ENCODE data around the gene ZNF563. TPM values are rescaled to one million over a fixed set of nuclear protein-coding genes. Genes with fewer than 3 reads are reported as not detected.
A peak's percentile ranks its signal among the peaks of the same experiment; 100 is the strongest.

Gene ZNF563
- total and polyA plus RNA-seq, 10 of the 15 experiments (the other 5 are each of a cell fraction or from before 2014, with no cell fraction given) = 1.7 to 6.4 (median 2.8) TPM

- TF ChIP-seq RAD21 (IDR thresholded peaks at IDR 0.05; ENCODE audit: insufficient read depth, low read depth, low read length) (no peak), SREBF1 (IDR thresholded peaks at IDR 0.05; ENCODE audit: low read length) (no peak), STAT3 (IDR thresholded peaks at IDR 0.05; ENCODE audit: low read depth, low read length) (no peak), RFX5 (IDR thresholded peaks at IDR 0.05; ENCODE audit: low read depth, low read length) (no peak), MAX (IDR thresholded peaks at IDR 0.05; ENCODE audit: low read depth, low read length) (no peak), PKNOX1 (IDR thresholded peaks at IDR 0.05) (no peak), TCF7 (IDR thresholded peaks at IDR 0.05; ENCODE audit: borderline replicate concordance) (no peak), USF2 (IDR thresholded peaks at IDR 0.05; ENCODE audit: borderline replicate concordance, low read depth, low read length) (no peak), RUNX3 (IDR thresholded peaks at IDR 0.05; ENCODE audit: low read length) (no peak)
- Histone ChIP-seq H3K27me3 (replicated peaks in 1 of 2; ENCODE audit: control insufficient read depth in 2 of 2, insufficient read depth in 2 of 2, low read length in 1 of 2) (no peaks in the 10 kb centered on the region), H4K20me1 (ENCODE audit: control insufficient read depth, insufficient read depth) (no peaks in the 10 kb centered on the region), H3K36me3 (ENCODE audit: control insufficient read depth in 2 of 2, insufficient read depth in 2 of 2, low read length in 1 of 2) (no peaks in the 10 kb centered on the region; a peak in 1 of 4 replicates), H3K4me2 (ENCODE audit: control insufficient read depth, insufficient read depth) (no peak overlapping the region), H2AFZ (ENCODE audit: control insufficient read depth, low read depth, low read length) (no peak overlapping the region), H3K4me3 (no peak overlapping the region), H3K4me1 (ENCODE audit: control insufficient read depth, insufficient read depth, low read length) (no peaks in the 10 kb centered on the region), H3K79me2 (ENCODE audit: control insufficient read depth, insufficient read depth, low read length) (no peaks in the 10 kb centered on the region), H3K9me3 (replicated peaks; ENCODE audit: control insufficient read depth, insufficient read depth, low read length) (peaks cover 25% of the 10 kb centered on the region; the same call in 2 of the 3 replicates), H3K9ac (ENCODE audit: control insufficient read depth, insufficient read depth, low read length) (no peak overlapping the region), H3K27ac (ENCODE audit: control insufficient read depth, insufficient read depth) (no peak overlapping the region)
- ATAC-seq (no peak), FAIRE-seq (no peak), DNase-seq (ENCODE audit: low read depth, low spot score) (no peak)
- TSS peak; percentile 54 for BruUV-seq (replicated peaks)
- SMC1A ChIA-PET (ENCODE audit: uncharacterized antibody, unreplicated experiment) = no interaction called here
- RAD21 ChIA-PET (ENCODE audit: unreplicated experiment) = no interaction called here
- WGBS (ENCODE audit: insufficient coverage, insufficient replicate concordance, low lambda C conversion rate, missing lambda C conversion rate) = 83% methylated on average over 5 of the region's 5 CpGs
- in situ Hi-C loops (cut with MboI) = no loop called here
- CTCF ChIA-PET = no interaction called here
- intact Hi-C loops (cut with micrococcal nuclease; ENCODE audit: unreplicated experiment) = no loop called here
- POLR2A ChIA-PET = no interaction called here
Observed at GRCh38 chr19:12379732-12380443, 46.5 kb upstream of the ZNF563 start.

Data from GM12878 (cell line).